ENCODE measurements around the gene SRGAP2C. TPM values are rescaled to one million over a fixed set of nuclear protein-coding genes. Genes with fewer than 3 reads are reported as not detected.
"Not testable (repeated sequence)": the region's sequence is repeated elsewhere in the genome, so short reads cannot be mapped to it uniquely, and the experiment has no call there.

The SRGAP2C gene
- total RNA-seq, 4 donors from 2014 or later = 2.5 to 6.0 (median 3.5) TPM

GRCh38 chr1:121413821-121414220 lies 229.0 kb downstream of the SRGAP2C start:
- DNase-seq = no peak
- no peaks in the 10 kb centered on the region for H3K27me3 ChIP-seq
- TF ChIP-seq POLR2A (IDR thresholded peaks at IDR 0.05) = no peak
- TF ChIP-seq CTCF (IDR thresholded peaks at IDR 0.05 in 4 of 5, conservative IDR thresholded peaks at IDR 0.05 in 1 of 5) = no peak
- ATAC-seq = no peak
- no peaks in the 10 kb centered on the region for H3K36me3 ChIP-seq
- no peak overlapping the region for H3K27ac ChIP-seq
- H3K9me3 ChIP-seq = no peaks in the 10 kb centered on the region
- intact Hi-C loops (cut with DNase I; ENCODE audit: low total_unique reads) = no loop called here
- in situ Hi-C loops (cut with MboI; ENCODE audit: low sequenced_read_pairs in 4 of 4) = no loop called here
- peaks cover 0 to 7% of the 10 kb centered on the region in 2 donors for H3K4me1 ChIP-seq
- H3K4me3 ChIP-seq = no peak overlapping the region

GRCh38 chr1:121414905-121415304 lies 230.1 kb downstream of the SRGAP2C start:
- in situ Hi-C loops (cut with MboI; ENCODE audit: low sequenced_read_pairs in 4 of 4) (no loop called here), intact Hi-C loops (cut with DNase I; ENCODE audit: low total_unique reads) (no loop called here)
- H3K9me3 ChIP-seq = no peaks in the 10 kb centered on the region
- DNase-seq (peak in 1 of 2 donors; percentile 52), ATAC-seq (peak in 1 of 2 donors; percentile 95)
- peaks cover 0 to 7% of the 10 kb centered on the region in 2 donors for H3K4me1 ChIP-seq
- H3K4me3 ChIP-seq = no peak overlapping the region
- no peaks in the 10 kb centered on the region for H3K27me3 ChIP-seq
- TF ChIP-seq CTCF (IDR thresholded peaks at IDR 0.05 in 4 of 5, conservative IDR thresholded peaks at IDR 0.05 in 1 of 5) (no peak), POLR2A (IDR thresholded peaks at IDR 0.05) (no peak)
- H3K36me3 ChIP-seq = no peaks in the 10 kb centered on the region
- no peak overlapping the region for H3K27ac ChIP-seq

GRCh38 chr1:121417325-121417923 lies 232.6 kb downstream of the SRGAP2C start:
- intact Hi-C loops (cut with DNase I; ENCODE audit: low total_unique reads) = no loop called here
- no peaks in the 10 kb centered on the region for H3K36me3 ChIP-seq
- no peaks in the 10 kb centered on the region for H3K9me3 ChIP-seq
- DNase-seq (no peak), ATAC-seq (no peak)
- in situ Hi-C loops (cut with MboI; ENCODE audit: low sequenced_read_pairs in 4 of 4) = no loop called here
- no peak overlapping the region for H3K4me3 ChIP-seq
- H3K4me1 ChIP-seq = peaks cover 0 to 7% of the 10 kb centered on the region in 2 donors
- no peak for TF ChIP-seq POLR2A (IDR thresholded peaks at IDR 0.05)
- TF ChIP-seq CTCF (IDR thresholded peaks at IDR 0.05 in 4 of 5, conservative IDR thresholded peaks at IDR 0.05 in 1 of 5) = no peak
- no peak overlapping the region for H3K27ac ChIP-seq
- H3K27me3 ChIP-seq = no peaks in the 10 kb centered on the region

- in situ Hi-C loops (cut with MboI; ENCODE audit: low sequenced_read_pairs in 4 of 4) = no loop called here
- intact Hi-C loops (cut with DNase I; ENCODE audit: low total_unique reads) = no loop called here
- no peak overlapping the region for H3K4me3 ChIP-seq
- ATAC-seq (no peak), DNase-seq (no peak)
- no peak overlapping the region for H3K27ac ChIP-seq
- H3K27me3 ChIP-seq = no peaks in the 10 kb centered on the region
- no peaks in the 10 kb centered on the region for H3K9me3 ChIP-seq
- H3K36me3 ChIP-seq = no peaks in the 10 kb centered on the region
- peaks cover 0 to 7% of the 10 kb centered on the region in 2 donors for H3K4me1 ChIP-seq
- TF ChIP-seq CTCF (IDR thresholded peaks at IDR 0.05 in 4 of 5, conservative IDR thresholded peaks at IDR 0.05 in 1 of 5) (no peak), POLR2A (IDR thresholded peaks at IDR 0.05) (no peak)
Measured at GRCh38 chr1:121418369-121419049, 233.7 kb downstream of the SRGAP2C start.

GRCh38 chr1:121419050-121419615 lies 234.4 kb downstream of the SRGAP2C start:
- H3K4me3 ChIP-seq; H3K27ac ChIP-seq; H3K27me3 ChIP-seq; ATAC-seq; in situ Hi-C loops (cut with MboI; ENCODE audit: low sequenced_read_pairs in 4 of 4); H3K4me1 ChIP-seq; DNase-seq; H3K9me3 ChIP-seq; H3K36me3 ChIP-seq; intact Hi-C loops (cut with DNase I; ENCODE audit: low total_unique reads): not testable (repeated sequence)

- intact Hi-C loops (cut with DNase I; ENCODE audit: low total_unique reads); H3K4me1 ChIP-seq; H3K9me3 ChIP-seq; in situ Hi-C loops (cut with MboI; ENCODE audit: low sequenced_read_pairs in 4 of 4); ATAC-seq; DNase-seq; H3K27me3 ChIP-seq; H3K36me3 ChIP-seq; H3K27ac ChIP-seq; H3K4me3 ChIP-seq: not testable (repeated sequence)
Measured at GRCh38 chr1:121421490-121421889, 236.7 kb downstream of the SRGAP2C start.

- ATAC-seq; in situ Hi-C loops (cut with MboI; ENCODE audit: low sequenced_read_pairs in 4 of 4); H3K4me1 ChIP-seq; H3K4me3 ChIP-seq; H3K27ac ChIP-seq; DNase-seq; H3K9me3 ChIP-seq; H3K27me3 ChIP-seq; intact Hi-C loops (cut with DNase I; ENCODE audit: low total_unique reads); H3K36me3 ChIP-seq: not testable (repeated sequence)
Measured at GRCh38 chr1:121423956-121424355, 239.2 kb downstream of the SRGAP2C start.

Measured in gastrocnemius medialis (tissue), 4 donors.